T-helper 2 cell (primary cell): ENCODE data around the gene RPA3.
A peak's percentile ranks its signal among the peaks of the same experiment; 100 is the strongest.

ENCODE experiments used
- DNase-seq, 5 experiments: peaks; one replicate each; pipeline versions ENCODE4 v3.0.0 to v3.0.0-alpha.2; 2012 to 2022

The RPA3 gene

GRCh38 chr7:7652798-7653540 is 65.4 kb downstream of the RPA3 start:
- DNase-seq, result peak in 1 of 5 experiments; percentile 19

- DNase-seq, result no peak
Observed at GRCh38 chr7:7651479-7651878, 66.9 kb downstream of the RPA3 start.

- DNase-seq, result no peak
Observed at GRCh38 chr7:7650682-7651206, 67.7 kb downstream of the RPA3 start.

- DNase-seq, result no peak
Observed at GRCh38 chr7:7647495-7648036, 70.8 kb downstream of the RPA3 start.

- no peak for DNase-seq
Observed at GRCh38 chr7:7642081-7642480, 76.3 kb downstream of the RPA3 start.

GRCh38 chr7:7641129-7641663 is 77.2 kb downstream of the RPA3 start:
- DNase-seq, result no peak

- peak; percentile 88 to 100 (median 98) for DNase-seq
Observed at GRCh38 chr7:7640221-7641128, 77.9 kb downstream of the RPA3 start, which contains the start of gene UMAD1. TSS of gene UMAD1 (plus strand) at chr7:7640752. CDS start at chr7:7673372, 32,620 bp downstream.

- peak in 3 of 5 experiments; percentile 35 to 83 (median 61) for DNase-seq
Observed at GRCh38 chr7:7639847-7640220, 78.6 kb downstream of the RPA3 start.

- peak in 1 of 5 experiments; percentile 15 for DNase-seq
Observed at GRCh38 chr7:7639421-7639820, 79.0 kb downstream of the RPA3 start.

GRCh38 chr7:7630626-7631329 is 87.6 kb downstream of the RPA3 start:
- DNase-seq, result no peak

GRCh38 chr7:7628476-7628875 is 89.9 kb downstream of the RPA3 start:
- no peak for DNase-seq

GRCh38 chr7:7620644-7621210 is 97.7 kb downstream of the RPA3 start:
- no peak for DNase-seq

- DNase-seq, result no peak
Observed at GRCh38 chr7:7620236-7620635, 98.2 kb downstream of the RPA3 start.

GRCh38 chr7:7618410-7618809 is 100.0 kb downstream of the RPA3 start:
- no peak for DNase-seq

- no peak for DNase-seq
Observed at GRCh38 chr7:7617550-7617949, 100.9 kb downstream of the RPA3 start.

GRCh38 chr7:7614018-7614741 is 104.2 kb downstream of the RPA3 start:
- no peak for DNase-seq

GRCh38 chr7:7613210-7613609 is 105.2 kb downstream of the RPA3 start:
- DNase-seq, result no peak

GRCh38 chr7:7612519-7612918 is 105.9 kb downstream of the RPA3 start:
- DNase-seq, result no peak

- DNase-seq, result no peak
Observed at GRCh38 chr7:7609330-7609729, 109.1 kb downstream of the RPA3 start.

- no peak for DNase-seq
Observed at GRCh38 chr7:7607010-7607409, 111.4 kb downstream of the RPA3 start.

GRCh38 chr7:7596176-7596575 is 122.2 kb downstream of the RPA3 start:
- peak in 1 of 5 experiments; percentile 18 for DNase-seq
